OCI-LY7 (cell line): Measurements from ENCODE around the gene SPACA4. TPM values are rescaled to one million over a fixed set of nuclear protein-coding genes. Genes with fewer than 3 reads are reported as not detected.

Experiments used
- BruUV-seq: library from RNA; stranded (reverse); fragments of 400-500 nt; replicated peaks from 2 replicates; lab custom pipeline; 2021; lab: Mats Ljungman, UMichigan
- CTCF ChIA-PET: fragments of 300-600 bp; sonication (Branson Sonifier 250); formaldehyde crosslinking; loops from one replicate; lab custom pipeline; 2022; ENCODE audit warnings: antibody characterized with exemption; ENCODE audit not compliant: unreplicated experiment; lab: Charles Lee
- POLR2A ChIA-PET: fragments of 300-600 bp; sonication (Branson Sonifier 250); formaldehyde crosslinking; loops from one replicate; lab custom pipeline; 2022; ENCODE audit warnings: antibody characterized with exemption; lab: Charles Lee
- DNase-seq: peaks from one replicate; pipeline ENCODE4 v3.0.0-alpha.2; 2015; ENCODE audit warnings: low spot score
- H2AFZ ChIP-seq: fragments of 200-600 bp; sonication (generic), shearing (Covaris generic); 2 replicates; pipeline ENCODE4 v1.6.1; 2014; ENCODE audit warnings: mild to moderate bottlenecking, antibody characterized with exemption, low read length, moderate library complexity
- H3K27ac ChIP-seq: fragments of 200-600 bp; sonication (generic); 2 replicates; pipeline ENCODE4 v1.5.1; 2014; ENCODE audit warnings: mixed run types, low read depth, mild to moderate bottlenecking, moderate library complexity, low read length, inconsistent platforms; ENCODE audit not compliant: poor library complexity, severe bottlenecking
- H3K36me3 ChIP-seq: fragments of 200-600 bp; sonication (generic); 2 replicates; pipeline ENCODE4 v1.6.1; 2014; ENCODE audit warnings: mild to moderate bottlenecking, antibody characterized with exemption, low read length, moderate library complexity, mixed read lengths; ENCODE audit not compliant: insufficient read depth
- H3K4me1 ChIP-seq: fragments of 200-600 bp; sonication (generic); 2 replicates; pipeline ENCODE4 v1.5.1; 2014; ENCODE audit warnings: mild to moderate bottlenecking, low read length; ENCODE audit not compliant: insufficient read depth, poor library complexity, severe bottlenecking
- H3K4me2 ChIP-seq: fragments of 200-600 bp; sonication (generic); 2 replicates; pipeline ENCODE4 v1.6.1; 2014; ENCODE audit warnings: mild to moderate bottlenecking, low read length
- H3K4me3 ChIP-seq: fragments of 200-600 bp; sonication (generic); 2 replicates; pipeline ENCODE4 v1.5.1; 2014; ENCODE audit warnings: mild to moderate bottlenecking, low read depth, low read length; ENCODE audit not compliant: poor library complexity, severe bottlenecking
- H3K79me2 ChIP-seq: fragments of 200-600 bp; sonication (generic); 2 replicates; pipeline ENCODE4 v1.6.1; 2016; ENCODE audit warnings: low read depth, mild to moderate bottlenecking, low read length, moderate library complexity, mixed read lengths; ENCODE audit not compliant: insufficient read depth
- H3K9me2 ChIP-seq: fragments of 200-600 bp; sonication (generic); 2 replicates; pipeline ENCODE4 v1.6.1; 2016; ENCODE audit warnings: mild to moderate bottlenecking, low read length, mixed read lengths; ENCODE audit not compliant: insufficient read depth
- H3K9me3 ChIP-seq: fragments of 200-600 bp; sonication (generic); 2 replicates; pipeline ENCODE4 v1.6.1; 2014; ENCODE audit warnings: mild to moderate bottlenecking, mixed run types, low read length, mixed read lengths
- H4K20me1 ChIP-seq: fragments of 200-600 bp; sonication (generic); 2 replicates; pipeline ENCODE4 v1.6.1; 2014; ENCODE audit warnings: mild to moderate bottlenecking, antibody characterized with exemption, low read length, moderate library complexity, mixed read lengths; ENCODE audit not compliant: insufficient read depth
- CTCF ChIP-seq: fragments of 200-600 bp; sonication (generic); conservative IDR thresholded peaks from 2 replicates; pipeline ENCODE4 v1.5.1; 2014; ENCODE audit warnings: mild to moderate bottlenecking, antibody characterized with exemption, low read length, moderate library complexity, mixed read lengths
- EZH2phosphoT487 ChIP-seq: fragments of 200-600 bp; sonication (generic); IDR thresholded peaks from 2 replicates; pipeline ENCODE4 v1.6.1; 2018; ENCODE audit warnings: low read depth, borderline replicate concordance, mild to moderate bottlenecking, mixed run types, antibody characterized with exemption, low read length, moderate library complexity, mixed read lengths
- intact Hi-C: fragments of 100-400 bp; cut with micrococcal nuclease; formaldehyde crosslinking; loops from one replicate; pipeline ENCODE4 v1.10.0; 2022; ENCODE audit not compliant: unreplicated experiment
- total RNA-seq, 2 experiments: library from RNA; depleted of rRNA in 1 of 2; stranded (reverse); fragments of >200 nt in 1 of 2; shearing (Covaris generic) in 1 of 2; gene quantifications; 2 replicates each; pipeline ENCODE4 v1.2.3, GENCODE V29; 2014 to 2022

SPACA4 gene
- total RNA-seq, 2 experiments from 2014 or later = not detected

GRCh38 chr19:48603850-48604249 is 2.7 kb upstream of the SPACA4 start:
- no peaks in the 10 kb centered on the region for H3K79me2 ChIP-seq
- intact Hi-C loops = no loop called here
- peaks cover 25% of the 10 kb centered on the region for H3K36me3 ChIP-seq
- H3K9me3 ChIP-seq = no peaks in the 10 kb centered on the region
- DNase-seq = no peak
- H3K4me3 ChIP-seq = no peak overlapping the region
- H3K27ac ChIP-seq = no peak overlapping the region
- H2AFZ ChIP-seq = no peak overlapping the region
- no TSS peak for BruUV-seq
- no peaks in the 10 kb centered on the region for H4K20me1 ChIP-seq
- no peak overlapping the region for H3K4me2 ChIP-seq
- H3K4me1 ChIP-seq = peaks cover 1% of the 10 kb centered on the region
- ChIA-PET CTCF (no interaction called here), POLR2A (no interaction called here)
- H3K9me2 ChIP-seq = no peaks in the 10 kb centered on the region
- no peak for TF ChIP-seq CTCF
- no peak for TF ChIP-seq EZH2phosphoT487

DNA sequence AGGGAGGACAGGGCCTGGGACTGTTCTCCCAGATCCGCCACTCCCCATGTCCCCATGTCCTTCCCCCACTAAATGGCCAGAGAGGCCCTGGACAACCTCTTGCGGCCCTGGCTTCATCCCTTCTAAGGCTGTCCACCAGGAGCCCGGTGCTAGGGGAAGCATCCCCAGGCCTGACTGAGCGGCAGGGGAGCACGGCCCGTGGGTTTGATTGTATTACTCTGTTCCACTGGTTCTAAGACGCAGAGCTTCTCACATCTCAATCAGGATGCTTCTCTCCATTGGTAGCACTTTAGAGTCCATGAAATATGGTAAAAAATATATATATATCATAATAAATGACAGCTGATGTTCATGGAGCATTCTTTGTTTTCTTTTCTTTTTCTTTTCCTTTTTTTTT is 815 bp downstream of the SPACA4 start:
- ChIA-PET POLR2A (interaction anchor here (0.8 kb wide), 1 partner anchor 128 kb away, joined by 4 read pairs; no protein-coding TSS in a partner anchor), CTCF (no interaction called here)
- peaks cover 39% of the 10 kb centered on the region for H3K36me3 ChIP-seq
- DNase-seq = no peak
- BruUV-seq = no TSS peak
- intact Hi-C loops = no loop called here
- no peak overlapping the region for H2AFZ ChIP-seq
- no peaks in the 10 kb centered on the region for H3K9me3 ChIP-seq
- no peaks in the 10 kb centered on the region for H3K79me2 ChIP-seq
- no peaks in the 10 kb centered on the region for H4K20me1 ChIP-seq
- H3K9me2 ChIP-seq = no peaks in the 10 kb centered on the region
- peaks cover 8% of the 10 kb centered on the region for H3K4me1 ChIP-seq
- no peak overlapping the region for H3K4me3 ChIP-seq
- TF ChIP-seq EZH2phosphoT487 (no peak), CTCF (no peak)
- H3K27ac ChIP-seq = no peak overlapping the region
- no peak overlapping the region for H3K4me2 ChIP-seq

GRCh38 chr19:48608798-48609263 is 2.3 kb downstream of the SPACA4 start:
- no peaks in the 10 kb centered on the region for H3K79me2 ChIP-seq
- H3K4me1 ChIP-seq = peaks cover 8% of the 10 kb centered on the region
- H3K36me3 ChIP-seq = peaks cover 52% of the 10 kb centered on the region
- intact Hi-C loops = no loop called here
- no peak overlapping the region for H3K27ac ChIP-seq
- H3K4me3 ChIP-seq = no peak overlapping the region
- no peaks in the 10 kb centered on the region for H3K9me3 ChIP-seq
- peak; percentile 74 for DNase-seq
- no peaks in the 10 kb centered on the region for H3K9me2 ChIP-seq
- POLR2A ChIA-PET = no interaction called here
- no TSS peak for BruUV-seq
- H3K4me2 ChIP-seq = no peak overlapping the region
- no peak overlapping the region for H2AFZ ChIP-seq
- TF ChIP-seq EZH2phosphoT487 (no peak), CTCF (peak; percentile 78)
- H4K20me1 ChIP-seq = no peaks in the 10 kb centered on the region
- CTCF ChIA-PET = interaction anchor here (0.6 kb wide), 1 partner anchor 34 kb away, joined by 4 read pairs; no protein-coding TSS in a partner anchor
